ENCODE results near the gene SYT7.

The SYT7 gene

DNA sequence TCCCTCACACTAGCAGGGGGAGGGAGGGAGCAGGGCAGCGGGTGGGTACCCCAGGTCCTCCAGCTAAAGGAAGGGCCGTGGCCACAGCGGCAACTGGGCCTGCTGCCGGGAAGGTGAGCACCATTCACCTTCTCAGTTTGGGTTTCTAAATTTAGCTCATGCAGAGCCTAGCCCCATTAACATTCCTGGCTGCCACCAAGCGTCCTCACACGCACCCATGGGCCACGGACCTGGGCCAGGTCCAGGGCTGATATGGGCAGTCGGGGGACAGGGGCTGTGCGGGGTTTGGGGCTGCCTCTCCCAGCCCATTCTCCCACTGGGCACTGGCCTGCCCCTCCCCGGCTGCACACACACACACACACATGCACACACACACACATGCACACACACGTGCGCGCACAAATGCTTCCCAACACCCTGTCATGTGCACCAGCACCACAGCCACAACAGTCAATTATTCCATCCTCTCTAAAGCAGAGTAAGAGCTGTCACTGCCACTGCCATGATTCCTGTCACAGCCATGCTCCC is 28.7 kb downstream of the SYT7 start:
- no peak for DNase-seq

DNA sequence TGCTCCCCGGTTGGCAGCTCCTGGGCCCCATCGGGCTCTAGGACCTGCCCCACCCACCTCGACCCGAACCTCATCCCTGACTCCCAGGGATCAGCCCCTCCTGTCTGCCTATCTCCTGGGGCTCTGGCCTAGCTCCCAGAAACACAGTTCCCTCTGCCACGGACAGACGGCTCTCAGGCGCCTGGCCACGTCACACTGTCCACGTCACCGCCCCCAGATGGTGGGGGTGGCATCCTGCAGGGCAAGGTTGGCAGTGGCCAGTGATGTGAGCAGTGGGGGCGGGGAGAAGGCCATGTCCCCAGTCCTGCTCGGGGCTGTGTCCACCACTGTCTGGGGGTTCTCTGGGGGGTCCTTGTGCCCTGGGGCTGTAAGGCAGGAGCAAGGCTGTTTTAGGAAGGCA is 29.2 kb downstream of the SYT7 start:
- no peak for DNase-seq

DNA sequence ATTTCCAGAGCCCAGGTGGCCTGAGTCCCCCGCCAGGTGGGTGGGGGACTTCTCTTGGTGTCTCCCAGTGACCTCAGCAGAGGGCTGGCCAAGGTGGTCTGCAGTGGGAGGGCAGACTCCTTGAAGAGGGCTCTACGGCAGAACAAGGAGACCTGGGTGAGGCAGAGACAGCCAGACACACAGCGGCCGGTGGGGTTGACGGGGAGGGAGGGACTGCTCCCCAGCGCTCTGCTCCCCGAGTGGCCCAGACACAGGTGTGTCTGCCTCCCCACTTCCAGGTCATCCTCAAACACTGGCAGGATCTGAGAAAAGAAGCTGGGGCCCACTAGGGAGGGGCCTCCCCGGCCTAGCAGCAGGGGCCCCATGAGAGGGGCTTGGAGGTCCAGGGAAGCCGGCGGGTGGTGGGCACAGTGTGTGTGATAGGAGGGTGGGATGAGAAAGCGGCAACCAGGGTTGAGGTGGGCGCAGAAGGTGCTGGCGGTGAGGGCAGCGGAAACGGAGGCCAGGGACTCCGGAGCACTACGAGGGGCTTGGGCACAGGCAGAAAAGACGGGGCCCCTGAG is 30.1 kb downstream of the SYT7 start:
- no peak for DNase-seq

DNA sequence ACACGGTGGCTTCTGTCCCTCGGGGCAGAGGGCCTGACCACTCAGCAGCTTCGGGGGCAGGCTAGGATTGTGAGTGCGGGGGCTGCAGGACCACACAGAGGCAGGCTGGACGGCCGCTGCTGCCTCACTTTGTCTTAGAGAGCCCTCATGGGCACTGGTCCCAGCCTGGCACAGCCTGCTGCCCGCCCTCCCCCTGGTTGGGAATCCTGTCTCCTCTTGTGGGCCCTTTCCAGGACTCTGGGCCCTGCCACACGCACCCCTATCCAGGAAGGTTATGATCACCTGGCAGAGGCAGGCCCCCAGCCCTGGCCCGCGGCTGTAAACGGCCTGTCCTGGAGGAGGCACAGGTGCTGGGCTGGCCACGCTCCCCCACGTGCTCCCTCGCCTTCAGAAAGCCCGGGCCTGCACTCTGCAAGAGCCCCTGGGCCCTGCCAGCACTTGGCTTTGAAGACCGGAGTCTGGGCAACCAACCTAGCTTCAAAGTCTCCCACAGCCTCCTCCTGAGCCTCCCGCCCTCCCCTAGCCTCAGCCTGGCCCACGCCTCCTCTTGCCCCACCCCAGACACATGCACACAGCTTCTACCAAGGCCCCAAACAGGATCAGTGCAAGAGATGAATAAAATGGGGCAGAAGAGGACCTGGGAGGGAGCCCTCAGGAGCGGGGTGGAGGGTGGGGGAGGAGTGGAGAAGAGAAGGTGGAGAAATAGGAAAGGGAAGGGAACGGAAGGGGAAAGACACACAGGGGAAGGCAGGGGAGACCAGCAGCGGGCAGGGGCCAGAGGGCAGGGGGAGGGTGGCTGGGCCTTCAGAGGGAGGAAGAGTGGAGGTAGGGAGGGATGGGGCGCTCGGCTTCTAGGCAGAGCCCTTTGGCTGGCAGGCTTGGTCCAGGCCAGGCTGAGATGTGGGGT is 31.0 kb downstream of the SYT7 start:
- no peak for DNase-seq

DNA sequence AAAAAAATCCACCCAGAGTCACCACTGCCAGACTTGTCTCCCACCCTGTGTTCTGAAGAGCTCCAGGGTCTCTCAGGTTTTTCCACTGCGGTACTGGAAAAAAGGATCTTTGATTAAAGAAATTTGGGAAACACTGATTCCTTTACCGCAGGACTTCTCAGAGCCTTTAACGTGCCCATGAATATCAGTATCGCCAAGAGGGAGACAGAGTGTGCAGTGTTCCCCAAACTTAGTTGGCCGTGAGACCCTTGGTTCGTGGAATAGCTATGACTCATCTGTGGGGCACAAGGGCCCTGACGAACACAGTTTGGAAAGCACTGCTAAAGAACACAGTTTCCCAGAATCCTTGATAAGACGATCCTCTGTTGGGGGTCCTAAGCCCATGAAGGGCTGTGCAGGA is 31.7 kb downstream of the SYT7 start:
- DNase-seq = no peak

DNA sequence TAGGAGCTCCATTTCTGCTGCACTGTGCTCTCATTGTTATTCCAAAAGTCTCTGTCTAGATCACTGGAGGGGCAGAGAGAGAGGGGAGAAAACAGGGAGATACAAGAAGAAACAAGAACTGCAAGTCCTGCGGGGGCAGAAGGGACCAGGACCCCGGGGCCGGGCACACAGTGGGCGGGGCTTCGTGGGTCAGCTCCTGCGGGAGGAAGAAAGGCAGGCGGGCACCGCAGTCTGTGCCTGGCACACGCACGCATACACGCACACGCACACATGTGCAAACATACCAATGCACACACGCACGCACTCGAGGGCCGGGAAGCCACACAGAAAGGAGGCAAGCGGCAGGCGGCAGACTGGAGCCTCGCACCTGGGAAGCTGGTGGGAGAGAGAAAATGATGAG is 33.6 kb downstream of the SYT7 start:
- DNase-seq = no peak

DNA sequence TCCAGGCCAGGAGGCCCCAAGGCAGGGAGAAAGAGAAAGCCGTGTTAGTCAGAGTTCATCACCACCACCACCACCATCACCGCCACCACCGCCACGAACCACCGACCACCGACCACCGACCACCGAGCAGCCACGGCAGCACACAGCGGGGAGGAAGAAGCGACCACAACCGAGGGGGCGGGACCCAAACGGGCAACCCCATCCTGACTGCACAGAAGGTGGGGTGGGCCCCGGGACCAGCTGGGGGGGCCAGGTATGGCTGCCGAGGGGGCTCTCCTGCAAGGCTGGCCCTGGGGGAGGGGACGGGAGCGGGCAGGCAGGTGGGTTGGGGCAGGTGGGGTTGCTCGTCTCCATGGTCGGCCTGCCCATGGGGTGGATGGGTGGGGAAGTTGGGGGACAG is 34.2 kb downstream of the SYT7 start:
- no peak for DNase-seq

DNA sequence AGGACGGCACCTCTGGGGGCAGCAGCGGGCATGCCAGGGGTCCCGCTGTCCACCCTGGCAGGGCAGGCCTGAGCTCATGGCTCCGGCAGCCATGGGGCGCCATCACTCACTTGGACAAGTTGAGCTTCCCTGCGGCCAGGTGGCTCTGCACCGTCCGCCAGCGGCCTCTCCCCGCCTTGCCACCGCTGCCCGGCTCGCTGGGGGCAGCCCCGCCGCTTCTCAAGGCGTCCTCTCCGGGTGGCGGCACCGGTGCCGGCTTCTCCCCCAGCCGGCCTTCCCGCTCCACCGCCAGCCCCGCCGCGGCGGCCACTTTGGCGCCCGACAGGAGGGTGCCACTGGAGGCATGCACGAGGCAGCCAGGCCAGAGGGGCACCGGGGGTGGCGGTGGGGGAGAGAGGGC is 35.0 kb downstream of the SYT7 start:
- no peak for DNase-seq

DNA sequence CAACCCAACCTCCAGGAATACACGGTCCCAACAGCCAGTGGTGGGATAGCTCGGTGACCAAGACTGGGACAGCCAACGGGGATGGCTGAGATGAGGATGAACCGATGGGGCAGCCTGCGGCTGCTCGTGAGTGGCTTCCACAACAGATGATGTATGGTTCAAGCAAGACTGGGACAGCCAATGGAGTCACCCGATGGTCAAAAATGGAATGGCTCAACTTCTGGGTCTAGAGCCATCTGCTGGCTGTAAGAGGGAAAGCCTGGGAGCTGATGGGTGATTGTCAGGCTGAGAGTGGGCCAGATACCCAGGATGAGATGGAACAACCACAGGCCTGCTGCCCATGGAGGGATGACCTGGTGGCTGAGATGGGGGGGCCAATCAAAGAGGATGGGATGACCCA is 35.5 kb downstream of the SYT7 start:
- peak; percentile 9 for DNase-seq

DNA sequence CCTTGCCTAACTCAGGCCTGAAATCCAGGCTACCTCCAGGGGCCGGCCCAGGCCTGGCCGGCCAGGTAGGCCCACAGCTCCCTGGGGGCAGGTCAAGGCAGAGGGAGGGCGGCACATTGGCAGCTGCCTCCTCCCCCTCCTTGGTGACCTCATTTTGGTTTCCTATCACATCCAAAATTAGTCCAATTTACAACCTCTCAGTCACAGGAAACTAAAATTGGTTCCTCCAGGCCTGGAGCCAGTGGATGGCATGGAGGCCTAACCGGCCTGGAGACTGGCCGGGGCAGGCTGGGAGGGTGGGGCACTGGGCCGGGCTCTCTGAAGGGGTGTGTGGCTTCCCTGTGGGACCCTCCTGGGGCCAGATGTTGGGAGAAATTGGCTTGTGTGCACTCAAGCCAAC is 36.4 kb downstream of the SYT7 start:
- DNase-seq = no peak

DNA sequence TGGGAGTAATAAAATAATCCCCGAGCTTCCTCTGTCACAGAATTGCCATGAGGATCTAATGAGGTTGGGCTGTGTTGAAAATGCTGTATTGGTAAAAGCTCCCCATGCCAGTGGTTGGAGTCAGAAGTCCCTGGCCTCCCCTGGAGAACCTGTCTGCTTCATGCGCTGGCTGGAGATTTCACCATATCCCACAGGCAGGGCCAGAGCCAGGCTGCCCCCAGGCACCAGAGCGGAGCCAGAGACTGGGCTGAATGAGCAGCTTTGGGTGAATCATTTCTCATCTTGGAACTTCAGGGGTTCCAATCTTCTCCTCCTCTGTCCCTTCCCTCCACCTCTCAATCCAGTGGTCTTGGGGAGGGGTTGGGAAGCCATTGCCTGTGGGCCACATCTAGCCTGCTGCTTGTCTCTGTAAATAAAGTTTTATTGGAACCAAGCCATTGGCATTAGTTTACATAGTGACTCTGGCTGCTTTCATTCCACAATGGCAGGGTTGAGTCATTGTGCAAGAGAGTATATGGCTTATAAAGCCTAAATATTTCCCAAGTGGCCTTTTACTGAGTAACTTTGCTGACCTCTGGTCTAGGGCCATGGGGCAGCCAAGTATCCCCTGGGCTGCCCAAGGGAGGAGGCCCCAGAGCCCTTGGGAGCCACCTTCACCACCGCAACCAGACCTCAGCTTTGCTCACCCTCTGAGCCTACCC is 37.1 kb downstream of the SYT7 start:
- DNase-seq = no peak

DNA sequence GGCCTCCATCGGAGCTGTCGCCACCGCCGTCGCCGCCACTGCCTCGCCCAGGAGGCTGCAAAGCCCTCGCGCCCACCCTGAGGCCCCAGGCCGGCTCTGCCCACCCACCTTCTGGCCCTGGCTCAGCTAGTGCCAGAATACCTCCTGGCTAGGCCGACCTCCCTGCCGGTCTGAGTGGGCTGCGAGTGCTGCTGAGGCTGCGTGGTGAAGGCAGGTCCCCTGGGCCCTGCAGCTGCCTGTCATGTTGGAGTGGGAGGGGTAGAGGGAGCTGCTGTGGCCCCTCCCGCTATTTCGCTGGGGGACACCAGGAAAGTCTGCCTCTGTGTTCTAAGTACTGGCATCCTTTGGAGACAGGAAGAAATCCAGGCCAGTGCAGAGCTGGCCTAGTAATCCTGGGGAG is 38.2 kb downstream of the SYT7 start:
- no peak for DNase-seq

DNA sequence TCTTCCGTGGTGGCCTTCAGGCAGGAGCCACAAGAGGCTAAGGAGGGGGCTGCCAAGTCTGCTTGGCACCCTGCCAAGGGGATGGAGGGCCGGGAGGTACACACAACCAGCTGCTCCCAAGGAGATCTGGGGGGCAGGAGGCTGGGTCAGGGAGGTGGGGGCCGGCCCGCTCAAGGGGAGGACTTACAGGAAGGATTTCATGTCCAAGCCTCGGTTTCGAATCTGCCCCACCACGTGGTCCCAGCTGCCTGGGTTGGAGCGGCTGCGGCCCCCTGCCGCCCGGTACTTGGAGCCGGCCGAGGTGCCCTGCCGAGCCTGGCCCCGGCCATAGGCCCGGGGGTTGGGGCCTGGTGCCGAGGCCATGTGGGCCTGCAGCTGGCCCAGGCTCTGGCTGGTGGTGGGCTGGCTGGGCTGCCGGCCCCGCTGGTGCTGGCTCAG is 38.8 kb downstream of the SYT7 start:
- DNase-seq = no peak

DNA sequence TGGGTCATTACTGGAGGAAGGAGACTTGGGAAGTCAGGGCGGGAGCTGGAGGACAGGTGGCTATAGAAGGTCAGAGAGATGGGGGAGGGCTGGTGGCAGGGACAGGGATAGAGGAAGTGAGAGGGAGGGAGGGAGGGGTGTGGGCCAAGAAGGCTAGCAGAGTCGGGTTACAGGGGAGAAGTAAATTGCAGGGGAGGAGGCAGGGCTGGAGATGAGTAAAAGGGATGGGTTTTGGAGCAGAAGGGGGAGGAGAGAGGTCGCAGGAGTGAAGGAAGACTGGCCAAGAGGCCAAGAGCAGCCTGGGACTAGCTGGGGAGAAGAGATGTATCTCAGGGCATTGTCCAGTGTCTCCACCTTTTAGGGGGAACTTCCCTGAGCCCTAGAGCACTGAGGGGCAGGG is 39.3 kb downstream of the SYT7 start:
- DNase-seq = no peak

DNA sequence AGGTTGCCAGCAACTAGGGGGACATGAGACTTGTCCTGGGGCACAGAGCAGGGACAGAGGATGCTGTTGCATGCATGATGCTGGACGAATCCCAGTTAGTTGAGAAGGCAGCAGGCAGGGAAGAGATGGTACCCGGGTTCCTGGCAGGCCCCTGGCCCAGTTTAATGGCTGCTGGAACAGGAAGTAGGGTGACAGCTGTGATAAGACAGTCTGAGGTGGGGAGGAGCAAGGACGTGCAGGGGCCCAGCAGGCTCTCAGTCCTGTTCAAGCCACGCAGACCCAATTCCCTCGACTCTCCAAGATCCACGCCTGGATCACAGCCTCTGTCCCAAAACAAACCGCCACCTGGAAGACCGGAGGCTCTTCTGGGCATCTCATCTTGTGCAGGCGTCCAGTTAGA is 40.3 kb downstream of the SYT7 start:
- no peak for DNase-seq

DNA sequence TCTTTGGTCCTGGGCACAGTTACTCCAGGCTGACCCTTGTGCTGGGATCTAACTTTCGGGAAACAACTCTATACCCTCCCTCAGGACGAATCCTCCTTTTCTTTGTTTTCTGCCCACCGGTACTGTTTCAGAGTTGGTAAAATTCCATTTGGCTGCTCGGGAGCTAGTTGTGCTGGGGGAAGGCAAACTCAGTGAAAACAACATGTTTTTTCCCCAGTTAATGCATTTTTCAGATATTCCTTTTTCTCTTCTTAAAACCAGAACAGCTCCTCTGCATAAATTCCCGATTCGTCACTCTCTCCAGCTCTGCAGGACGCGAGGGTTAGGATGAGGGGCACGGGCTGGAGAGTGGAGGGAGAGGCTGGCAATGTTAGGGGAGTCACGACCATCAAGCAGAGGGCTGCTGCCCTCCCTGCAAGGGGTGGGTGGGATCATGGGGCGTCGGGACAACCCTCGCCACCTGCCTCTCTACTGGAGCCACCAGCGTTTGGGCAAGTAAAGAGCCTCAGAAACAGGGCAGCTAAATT is 41.0 kb downstream of the SYT7 start:
- DNase-seq = no peak

DNA sequence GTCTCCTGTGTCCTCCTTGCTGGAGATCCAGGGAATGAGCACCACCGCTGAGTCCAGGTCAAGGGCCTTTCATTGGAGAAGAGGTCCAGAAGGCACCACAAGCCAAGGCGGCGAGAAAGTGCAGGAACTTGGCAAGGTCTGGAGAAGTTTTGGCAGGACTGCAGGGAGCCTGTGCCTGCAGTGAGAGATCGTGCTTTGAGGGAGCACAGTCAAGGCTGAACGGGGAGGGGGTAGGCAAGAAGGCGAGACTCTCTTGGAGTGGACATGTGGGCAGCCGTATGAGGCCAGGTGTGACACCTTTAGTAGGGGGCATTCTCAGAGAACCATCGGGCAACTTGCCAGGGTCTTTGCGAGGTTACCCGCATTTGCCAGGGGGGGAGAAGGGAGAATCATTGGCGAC is 41.9 kb downstream of the SYT7 start:
- DNase-seq = no peak

DNA sequence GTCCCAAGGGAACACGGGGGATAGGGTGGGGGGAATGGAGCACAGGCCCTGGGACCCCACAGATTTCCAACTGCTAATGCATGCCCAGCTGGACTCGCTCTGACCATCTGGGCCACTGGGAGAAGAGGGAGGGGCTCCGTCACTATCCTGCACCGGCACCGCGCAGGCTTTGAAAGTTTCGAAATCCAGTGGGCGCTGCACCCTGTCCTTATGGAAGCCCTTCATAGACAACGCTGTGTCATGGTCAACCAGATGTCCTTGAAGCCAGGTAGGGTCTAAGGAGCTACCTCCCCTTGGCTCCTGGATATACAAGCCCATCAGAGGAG is 42.3 kb downstream of the SYT7 start:
- no peak for DNase-seq

DNA sequence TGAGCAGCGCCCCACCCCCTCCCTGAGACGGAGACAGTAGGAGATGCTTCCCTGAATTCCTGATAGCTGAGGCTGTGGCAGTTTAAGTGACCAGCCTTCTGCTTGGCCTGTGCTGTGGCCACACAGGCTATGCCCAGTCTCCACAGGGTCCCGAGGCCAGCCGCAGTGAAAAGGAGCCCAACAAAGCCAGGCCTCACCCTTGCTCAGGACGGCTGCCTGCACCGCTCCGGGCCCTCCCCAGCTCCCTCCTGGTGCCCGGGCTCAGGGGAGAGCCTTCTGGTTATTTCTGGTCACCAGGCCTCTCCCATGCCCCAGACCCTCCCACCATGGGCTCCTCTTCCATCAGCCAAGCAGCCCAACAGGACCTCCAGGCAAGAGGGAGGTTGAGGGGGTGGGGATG is 43.5 kb downstream of the SYT7 start:
- DNase-seq = no peak

DNA sequence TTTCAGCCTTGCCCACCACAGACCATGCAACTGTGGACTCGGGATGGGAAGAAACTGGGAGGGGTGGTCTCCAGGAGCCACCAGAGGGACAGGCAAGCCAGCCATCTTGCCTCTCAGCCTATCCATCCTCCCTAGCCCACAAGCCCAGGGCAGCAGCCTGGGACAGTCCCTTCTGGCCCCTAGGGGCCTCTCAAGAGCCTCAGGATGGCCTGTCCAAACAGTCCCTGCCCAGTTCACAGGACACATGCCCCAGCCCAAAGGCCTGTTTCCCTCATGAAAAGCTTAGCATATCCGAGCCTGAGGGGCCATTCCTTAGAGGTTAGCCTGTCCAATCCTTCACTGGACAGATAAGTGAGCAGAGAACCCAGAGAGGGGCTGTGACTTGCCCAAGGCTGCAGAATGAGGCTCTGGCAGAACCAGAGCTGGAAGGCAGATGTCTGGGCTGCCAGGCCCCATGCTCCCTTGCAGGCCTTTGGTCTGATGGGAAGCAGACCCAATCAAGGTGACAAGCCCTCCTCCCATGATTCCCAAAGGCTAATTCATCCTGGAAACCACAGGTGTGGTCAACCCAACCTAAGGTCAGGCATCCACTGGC is 44.1 kb downstream of the SYT7 start:
- no peak for DNase-seq

DNA sequence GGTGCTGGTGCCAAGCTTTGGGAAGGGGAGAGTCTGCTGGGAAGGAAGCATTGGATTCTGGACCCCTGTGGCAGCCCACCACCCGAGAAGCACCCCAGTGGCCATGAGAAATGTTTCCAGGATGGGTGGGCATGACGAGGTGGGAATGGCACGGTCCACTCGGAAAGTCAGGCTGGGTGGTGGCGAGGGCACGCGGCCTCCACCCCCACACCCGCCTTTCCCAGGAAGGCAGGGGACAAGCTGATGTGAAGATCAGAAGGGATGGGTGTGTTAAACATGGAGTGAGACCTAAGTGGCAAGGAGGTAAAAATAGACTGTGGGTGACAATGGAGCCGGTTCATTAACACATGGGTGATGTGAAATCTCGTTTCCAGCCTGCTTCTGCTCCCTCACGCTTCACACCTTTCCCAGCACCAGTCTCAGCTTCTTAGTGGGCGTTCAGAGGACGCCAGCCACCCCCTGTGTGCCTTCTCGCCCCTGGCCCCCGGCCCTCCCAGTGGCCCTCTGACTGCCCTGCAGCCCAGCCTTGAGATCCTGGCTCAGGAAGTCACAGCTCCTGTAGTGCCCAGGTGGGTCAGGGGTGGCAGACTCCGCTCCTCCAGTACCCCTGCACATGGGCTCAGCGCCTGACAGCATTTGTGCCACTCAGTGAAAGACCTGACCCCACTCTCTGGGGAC is 44.7 kb downstream of the SYT7 start:
- no peak for DNase-seq

DNA sequence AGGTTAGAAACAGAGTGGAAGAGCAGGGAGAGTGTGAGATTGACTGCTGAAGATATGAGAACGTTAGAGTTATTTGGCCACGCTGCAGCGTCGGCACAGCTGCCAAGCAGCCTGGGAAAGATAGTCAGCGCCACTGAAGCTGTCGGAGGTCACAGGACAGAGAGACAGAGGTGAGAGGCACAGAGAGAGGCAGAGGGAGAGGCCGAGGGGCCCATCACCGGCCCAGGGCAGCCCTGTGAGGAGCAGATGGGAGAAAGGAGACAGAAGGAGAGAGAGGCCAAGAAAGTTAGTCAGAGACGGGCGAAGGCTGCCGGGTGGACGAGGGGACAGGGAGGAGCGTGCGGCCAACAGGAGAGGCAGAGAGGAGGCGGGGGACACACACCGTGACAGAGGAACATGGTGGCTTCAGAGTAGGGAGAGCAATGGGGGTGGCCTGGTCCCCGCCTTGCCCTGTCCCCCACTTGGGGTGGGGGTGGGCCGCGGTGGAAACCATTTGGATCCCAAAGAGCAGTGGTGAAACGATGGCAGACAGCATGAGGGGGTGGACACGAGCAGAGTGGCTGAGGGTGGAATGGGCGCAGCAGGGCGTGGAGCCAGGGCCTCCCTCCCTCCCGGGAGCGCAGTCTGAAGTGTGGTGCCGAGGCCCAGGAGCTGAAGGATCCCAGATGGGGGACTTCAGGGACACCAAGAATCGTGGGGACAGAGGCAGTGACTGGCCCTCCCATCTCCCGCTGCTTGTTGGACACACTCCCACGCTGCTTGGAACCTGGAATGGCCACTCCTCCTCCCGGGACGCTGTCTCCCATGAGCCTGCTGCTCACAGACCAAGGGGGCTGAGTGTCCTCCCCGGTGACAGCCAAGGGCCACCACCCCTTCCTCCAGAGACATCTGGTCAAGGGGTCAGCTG is 45.7 kb downstream of the SYT7 start:
- no peak for DNase-seq

Measured in activated CD4-positive, alpha-beta T cell treated with anti-CD3 and anti-CD28 coated beads, Interleukin-2, Interleukin-6, amounts not matched to agents 100 ng/mL and 50 ng/mL, durations not matched to agents 16 hours and 8 hours (primary cell).